ENCODE results near the gene APBB2.
A peak's percentile ranks its signal among the peaks of the same experiment; 100 is the strongest.

The APBB2 gene

DNA sequence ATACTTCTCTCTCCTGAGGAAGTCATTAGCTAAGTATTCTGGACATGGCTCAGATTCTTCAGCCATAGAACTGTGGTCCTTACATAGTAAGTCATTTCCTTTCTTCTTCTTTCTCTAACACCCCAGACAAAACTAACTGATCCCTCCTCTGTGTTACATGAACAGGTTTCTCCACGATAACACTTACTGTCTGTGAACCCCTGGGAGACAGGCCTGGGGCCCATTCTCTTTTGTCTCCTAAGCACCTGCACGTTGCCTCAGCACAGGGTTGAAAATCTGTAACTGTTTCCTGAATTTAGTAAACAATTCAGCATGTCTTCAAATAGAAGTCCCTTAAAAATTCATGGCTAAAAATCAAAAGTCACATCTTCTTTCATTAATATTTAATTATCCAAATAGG, 24.7 kb downstream of the APBB2 start:
- H3K9me3 ChIP-seq (ENCODE audit: control insufficient read depth, low read length) = no peaks in the 10 kb centered on the region
- H3K4me1 ChIP-seq (ENCODE audit: control insufficient read depth, insufficient read depth, low read length, poor library complexity, severe bottlenecking) = peaks cover 4% of the 10 kb centered on the region
- 55 to 69% methylated on average over 1 to 2 of the region's 2 CpGs for WGBS, 2 experiments (ENCODE audit: insufficient coverage in 2 of 2)
- H3K27ac ChIP-seq (ENCODE audit: low read depth, low read length, severe bottlenecking) = no peak overlapping the region
- no peak overlapping the region for H3K4me3 ChIP-seq (ENCODE audit: extremely low read depth, insufficient read depth, low read length, poor library complexity, severe bottlenecking)
- no peaks in the 10 kb centered on the region for H3K36me3 ChIP-seq (ENCODE audit: control insufficient read depth, insufficient read depth, low read length)

DNA sequence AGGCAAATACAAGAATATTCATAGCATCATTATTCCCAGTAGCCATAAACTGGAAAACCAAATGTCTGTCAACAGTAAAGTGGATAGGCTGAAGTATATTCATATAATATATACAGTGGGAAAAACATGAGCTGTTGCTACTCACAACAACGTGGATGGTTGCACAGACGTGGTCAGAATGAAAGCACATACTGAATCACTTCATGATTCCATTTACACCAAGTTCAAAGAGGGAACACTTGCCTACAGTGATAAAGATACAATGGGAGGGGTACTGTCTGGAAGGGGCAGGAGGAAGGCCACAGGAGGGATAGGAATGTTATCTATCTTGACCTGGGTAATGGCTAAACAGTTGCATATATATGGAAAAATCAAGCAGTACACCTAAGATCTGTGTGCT, 25.3 kb downstream of the APBB2 start:
- Histone ChIP-seq H3K4me1 (ENCODE audit: control insufficient read depth, insufficient read depth, low read length, poor library complexity, severe bottlenecking) (peaks cover 4% of the 10 kb centered on the region), H3K9me3 (ENCODE audit: control insufficient read depth, low read length) (no peaks in the 10 kb centered on the region), H3K4me3 (ENCODE audit: extremely low read depth, insufficient read depth, low read length, poor library complexity, severe bottlenecking) (no peak overlapping the region), H3K27ac (ENCODE audit: low read depth, low read length, severe bottlenecking) (no peak overlapping the region), H3K36me3 (ENCODE audit: control insufficient read depth, insufficient read depth, low read length) (no peaks in the 10 kb centered on the region)
- no CpG with 5 or more reads among the region's 2 CpGs for WGBS, 2 experiments (ENCODE audit: insufficient coverage in 2 of 2)

- H3K27ac ChIP-seq (ENCODE audit: low read depth, low read length, severe bottlenecking) = no peak overlapping the region
- H3K4me1 ChIP-seq (ENCODE audit: control insufficient read depth, insufficient read depth, low read length, poor library complexity, severe bottlenecking) = peaks cover 4% of the 10 kb centered on the region
- H3K36me3 ChIP-seq (ENCODE audit: control insufficient read depth, insufficient read depth, low read length) = no peaks in the 10 kb centered on the region
- no peak overlapping the region for H3K4me3 ChIP-seq (ENCODE audit: extremely low read depth, insufficient read depth, low read length, poor library complexity, severe bottlenecking)
- no peaks in the 10 kb centered on the region for H3K9me3 ChIP-seq (ENCODE audit: control insufficient read depth, low read length)
- 89 to 100% methylated on average over 1 of the region's 5 CpGs for WGBS, 2 experiments (ENCODE audit: insufficient coverage in 2 of 2)
Measured at GRCh38 chr4:41185614-41186592, 28.4 kb downstream of the APBB2 start.

- H3K9me3 ChIP-seq (ENCODE audit: control insufficient read depth, low read length) = no peaks in the 10 kb centered on the region
- no peak overlapping the region for H3K4me3 ChIP-seq (ENCODE audit: extremely low read depth, insufficient read depth, low read length, poor library complexity, severe bottlenecking)
- WGBS, 2 experiments (ENCODE audit: insufficient coverage in 2 of 2) = 89 to 97% methylated on average over 5 of the region's 5 CpGs
- no peaks in the 10 kb centered on the region for H3K36me3 ChIP-seq (ENCODE audit: control insufficient read depth, insufficient read depth, low read length)
- peaks cover 2% of the 10 kb centered on the region for H3K4me1 ChIP-seq (ENCODE audit: control insufficient read depth, insufficient read depth, low read length, poor library complexity, severe bottlenecking)
- H3K27ac ChIP-seq (ENCODE audit: low read depth, low read length, severe bottlenecking) = no peak overlapping the region
Measured at GRCh38 chr4:41184009-41184408, 30.3 kb downstream of the APBB2 start.

DNA sequence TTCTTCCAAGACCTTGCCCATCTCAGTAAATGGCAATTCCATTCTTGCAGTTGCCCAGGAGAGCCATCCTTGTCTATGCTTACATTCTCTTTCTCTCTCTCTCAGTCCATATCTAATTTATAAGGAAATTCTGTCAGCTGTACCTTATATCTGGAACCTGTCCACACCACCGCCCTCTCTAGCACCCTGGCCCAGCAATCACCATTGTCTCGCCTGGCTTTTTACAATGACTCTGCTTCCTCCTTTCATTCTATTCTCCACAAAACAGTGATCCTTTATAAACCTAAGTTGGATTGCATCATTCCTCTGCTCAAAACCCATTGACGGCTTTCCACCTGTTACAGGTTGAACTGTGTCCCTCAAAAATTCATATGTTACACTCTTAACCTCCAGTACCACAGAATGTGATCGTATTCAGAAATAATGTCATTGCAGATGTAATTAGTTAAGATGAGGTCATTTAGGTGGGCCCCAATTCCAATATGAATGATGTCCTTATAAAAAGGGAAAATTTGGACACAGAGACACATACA, 31.3 kb downstream of the APBB2 start:
- 85 to 95% methylated on average over 2 to 3 of the region's 4 CpGs for WGBS, 2 experiments (ENCODE audit: insufficient coverage in 2 of 2)
- Histone ChIP-seq H3K4me1 (ENCODE audit: control insufficient read depth, insufficient read depth, low read length, poor library complexity, severe bottlenecking) (peaks cover 6% of the 10 kb centered on the region), H3K9me3 (ENCODE audit: control insufficient read depth, low read length) (no peaks in the 10 kb centered on the region), H3K36me3 (ENCODE audit: control insufficient read depth, insufficient read depth, low read length) (no peaks in the 10 kb centered on the region), H3K4me3 (ENCODE audit: extremely low read depth, insufficient read depth, low read length, poor library complexity, severe bottlenecking) (no peak overlapping the region), H3K27ac (ENCODE audit: low read depth, low read length, severe bottlenecking) (no peak overlapping the region)

DNA sequence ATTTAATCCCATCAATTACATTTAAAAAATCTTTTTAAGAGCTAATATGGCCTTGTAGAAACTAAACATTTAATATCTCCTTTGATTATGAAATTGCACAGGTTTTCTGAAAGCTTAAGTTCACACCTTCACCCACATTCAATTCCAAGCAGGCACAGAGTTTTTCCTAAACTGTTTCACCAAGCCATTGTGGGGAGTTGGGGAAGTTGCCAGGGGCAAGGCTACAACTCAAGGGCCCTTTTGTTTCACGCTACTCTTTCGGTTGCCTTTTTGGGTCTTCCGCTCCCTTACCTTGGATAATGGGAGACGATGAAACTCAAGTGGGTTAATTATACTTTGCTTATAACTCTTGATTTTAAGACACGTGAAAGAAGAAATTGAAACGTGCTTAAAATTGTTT, 33.3 kb downstream of the APBB2 start:
- Histone ChIP-seq H3K9me3 (ENCODE audit: control insufficient read depth, low read length) (no peaks in the 10 kb centered on the region), H3K27ac (ENCODE audit: low read depth, low read length, severe bottlenecking) (no peak overlapping the region), H3K36me3 (ENCODE audit: control insufficient read depth, insufficient read depth, low read length) (no peaks in the 10 kb centered on the region), H3K4me1 (ENCODE audit: control insufficient read depth, insufficient read depth, low read length, poor library complexity, severe bottlenecking) (peaks cover 20% of the 10 kb centered on the region), H3K4me3 (ENCODE audit: extremely low read depth, insufficient read depth, low read length, poor library complexity, severe bottlenecking) (no peak overlapping the region)
- 92 to 100% methylated on average over 2 of the region's 6 CpGs for WGBS, 2 experiments (ENCODE audit: insufficient coverage in 2 of 2)

DNA sequence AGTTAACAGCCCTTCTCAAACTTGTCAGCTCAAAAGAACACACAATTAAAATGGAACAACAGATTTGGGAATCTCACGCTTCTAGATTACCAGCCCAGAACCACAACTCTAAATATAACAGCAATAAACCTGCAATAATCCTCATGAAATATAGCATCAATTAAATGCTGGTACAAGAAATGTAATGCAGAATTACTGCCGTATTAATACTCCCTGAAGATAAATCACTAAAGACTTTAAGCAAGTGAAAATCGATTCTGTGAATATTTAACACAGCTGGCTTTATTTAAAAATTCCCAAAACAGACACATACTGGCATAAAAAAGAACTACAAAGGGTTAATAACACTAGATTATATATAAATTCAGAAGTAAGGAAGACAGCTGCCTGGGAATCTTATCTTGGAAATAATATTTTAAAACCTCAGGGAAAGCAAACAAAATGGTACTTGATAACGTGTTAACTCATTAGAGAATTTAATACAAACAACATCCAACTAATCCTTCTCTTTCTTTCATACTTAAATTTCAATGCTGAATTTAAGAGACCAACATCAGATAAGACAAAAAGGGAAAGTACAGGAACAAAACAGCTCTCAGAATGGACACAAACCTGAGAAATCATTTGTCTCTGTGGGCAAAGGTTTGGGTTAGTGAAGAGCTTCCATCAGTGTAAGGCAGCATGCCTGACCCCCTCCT, 34.7 kb downstream of the APBB2 start:
- WGBS, 2 experiments (ENCODE audit: insufficient coverage in 2 of 2) = 100% methylated on average over 1 of the region's 4 CpGs; no CpG with 5 or more reads in 1 of the 2 experiments
- H3K4me1 ChIP-seq (ENCODE audit: control insufficient read depth, insufficient read depth, low read length, poor library complexity, severe bottlenecking) = peaks cover 23% of the 10 kb centered on the region
- H3K4me3 ChIP-seq (ENCODE audit: extremely low read depth, insufficient read depth, low read length, poor library complexity, severe bottlenecking) = no peak overlapping the region
- H3K27ac ChIP-seq (ENCODE audit: low read depth, low read length, severe bottlenecking) = no peak overlapping the region
- H3K36me3 ChIP-seq (ENCODE audit: control insufficient read depth, insufficient read depth, low read length) = no peaks in the 10 kb centered on the region
- no peaks in the 10 kb centered on the region for H3K9me3 ChIP-seq (ENCODE audit: control insufficient read depth, low read length)

- 76% methylated on average over 5 of the region's 7 CpGs; no CpG with 5 or more reads in 1 of the 2 experiments for WGBS, 2 experiments (ENCODE audit: insufficient coverage in 2 of 2)
- H3K27ac ChIP-seq (ENCODE audit: low read depth, low read length, severe bottlenecking) = no peak overlapping the region
- no peak overlapping the region for H3K4me3 ChIP-seq (ENCODE audit: extremely low read depth, insufficient read depth, low read length, poor library complexity, severe bottlenecking)
- H3K36me3 ChIP-seq (ENCODE audit: control insufficient read depth, insufficient read depth, low read length) = no peaks in the 10 kb centered on the region
- H3K9me3 ChIP-seq (ENCODE audit: control insufficient read depth, low read length) = no peaks in the 10 kb centered on the region
- H3K4me1 ChIP-seq (ENCODE audit: control insufficient read depth, insufficient read depth, low read length, poor library complexity, severe bottlenecking) = peaks cover 23% of the 10 kb centered on the region
Measured at GRCh38 chr4:41178372-41179370, 35.7 kb downstream of the APBB2 start.

DNA sequence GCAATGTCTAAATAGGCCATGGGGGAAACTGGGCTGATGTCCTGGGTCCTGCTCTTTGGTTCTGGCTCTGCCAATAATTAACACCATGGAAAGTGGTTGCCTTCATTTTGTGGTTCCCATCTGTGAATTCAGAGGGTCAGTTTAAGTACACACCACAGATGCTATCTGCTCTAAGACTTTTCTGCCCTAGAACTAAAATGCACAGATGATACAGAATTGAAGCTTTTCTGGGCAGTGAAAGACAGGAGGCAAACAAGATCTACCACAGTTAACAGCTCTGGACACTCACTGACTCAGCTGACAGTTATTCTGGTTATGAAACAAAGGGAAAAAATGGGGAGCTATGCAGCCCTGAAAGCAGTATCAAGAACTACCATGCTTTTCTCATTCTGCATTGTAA, 37.3 kb downstream of the APBB2 start:
- peaks cover 23% of the 10 kb centered on the region for H3K4me1 ChIP-seq (ENCODE audit: control insufficient read depth, insufficient read depth, low read length, poor library complexity, severe bottlenecking)
- no peaks in the 10 kb centered on the region for H3K9me3 ChIP-seq (ENCODE audit: control insufficient read depth, low read length)
- no peak overlapping the region for H3K4me3 ChIP-seq (ENCODE audit: extremely low read depth, insufficient read depth, low read length, poor library complexity, severe bottlenecking)
- no peaks in the 10 kb centered on the region for H3K36me3 ChIP-seq (ENCODE audit: control insufficient read depth, insufficient read depth, low read length)
- H3K27ac ChIP-seq (ENCODE audit: low read depth, low read length, severe bottlenecking) = peak overlapping the region; percentile 60

GRCh38 chr4:41176340-41176739, 38.0 kb downstream of the APBB2 start:
- Histone ChIP-seq H3K4me1 (ENCODE audit: control insufficient read depth, insufficient read depth, low read length, poor library complexity, severe bottlenecking) (peaks cover 23% of the 10 kb centered on the region), H3K9me3 (ENCODE audit: control insufficient read depth, low read length) (no peaks in the 10 kb centered on the region), H3K27ac (ENCODE audit: low read depth, low read length, severe bottlenecking) (no peak overlapping the region), H3K4me3 (ENCODE audit: extremely low read depth, insufficient read depth, low read length, poor library complexity, severe bottlenecking) (no peak overlapping the region), H3K36me3 (ENCODE audit: control insufficient read depth, insufficient read depth, low read length) (no peaks in the 10 kb centered on the region)
- WGBS, 2 experiments (ENCODE audit: insufficient coverage in 2 of 2) = 80% methylated on average over 1 of the region's 1 CpG; no CpG with 5 or more reads in 1 of the 2 experiments

Measured in mesodermal cell (in vitro differentiated cells).